Activated CD8-positive, alpha-beta memory T cell treated with anti-CD3 and anti-CD28 coated beads, Interleukin-2, amount 50 U/mL, for 1 hour (primary cell): ENCODE data around the gene HOXC12.

ENCODE experiments used
- DNase-seq: peaks from one replicate; pipeline ENCODE4 v3.0.0-alpha.2; 2020; ENCODE audit errors: extremely low read depth

Gene HOXC12

GRCh38 chr12:53956251-53956887 lies 1.7 kb downstream of the HOXC12 start:
- DNase-seq: no peak

GRCh38 chr12:53956914-53957536 lies 2.3 kb downstream of the HOXC12 start:
- DNase-seq: no peak

- DNase-seq: no peak
Measured at GRCh38 chr12:53958128-53958527, 3.4 kb downstream of the HOXC12 start.

GRCh38 chr12:53959314-53959713 lies 4.6 kb downstream of the HOXC12 start:
- no peak for DNase-seq

- DNase-seq: no peak
Measured at GRCh38 chr12:53960187-53961024, 5.7 kb downstream of the HOXC12 start.

- DNase-seq: no peak
Measured at GRCh38 chr12:53961025-53961761, 6.5 kb downstream of the HOXC12 start.

- DNase-seq: no peak
Measured at GRCh38 chr12:53963005-53963404, 8.3 kb downstream of the HOXC12 start.

DNA sequence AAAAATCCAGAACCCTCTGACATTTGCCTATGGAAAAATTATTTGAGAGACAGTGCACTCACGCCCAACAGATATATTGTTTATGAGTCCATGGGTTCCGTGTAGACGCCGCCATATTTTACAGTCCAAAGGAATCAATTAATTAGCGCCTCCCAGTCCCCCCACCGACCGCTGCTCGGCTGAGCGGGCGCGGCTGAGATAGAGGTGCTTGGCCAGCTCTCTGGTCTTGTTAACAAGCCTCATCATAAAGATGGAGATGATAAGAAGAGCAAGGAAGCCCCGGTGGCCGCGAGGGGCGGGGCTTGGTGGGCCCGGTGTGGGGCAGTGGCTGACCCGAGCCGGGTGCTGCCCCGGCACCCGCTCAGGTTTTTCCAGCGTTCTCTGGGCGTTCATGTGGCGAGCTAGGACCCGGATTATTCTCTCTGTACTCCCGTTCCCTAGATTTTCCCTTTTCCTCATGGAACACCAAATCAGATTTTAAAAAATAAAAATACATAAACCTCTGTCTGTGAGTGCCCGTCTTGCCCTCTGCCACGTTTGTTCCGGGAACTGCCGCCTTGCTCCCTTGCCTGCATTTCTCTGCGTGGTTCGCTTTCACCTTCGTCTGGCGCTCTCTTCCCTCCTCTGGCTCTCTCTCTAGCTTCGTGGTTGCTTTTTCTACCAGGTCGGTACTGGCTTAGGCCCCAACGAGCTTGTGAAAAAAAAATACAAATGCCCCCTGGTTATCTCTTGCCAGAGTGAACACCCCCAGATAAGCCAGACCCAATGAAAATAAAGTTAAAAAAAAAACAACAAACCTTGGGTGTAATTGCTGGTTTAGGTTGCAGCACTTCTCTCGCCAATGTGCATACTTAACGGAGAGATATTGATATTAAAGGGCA lies 9.0 kb downstream of the HOXC12 start:
- no peak for DNase-seq

- no peak for DNase-seq
Measured at GRCh38 chr12:53964315-53964713, 9.6 kb downstream of the HOXC12 start.

DNA sequence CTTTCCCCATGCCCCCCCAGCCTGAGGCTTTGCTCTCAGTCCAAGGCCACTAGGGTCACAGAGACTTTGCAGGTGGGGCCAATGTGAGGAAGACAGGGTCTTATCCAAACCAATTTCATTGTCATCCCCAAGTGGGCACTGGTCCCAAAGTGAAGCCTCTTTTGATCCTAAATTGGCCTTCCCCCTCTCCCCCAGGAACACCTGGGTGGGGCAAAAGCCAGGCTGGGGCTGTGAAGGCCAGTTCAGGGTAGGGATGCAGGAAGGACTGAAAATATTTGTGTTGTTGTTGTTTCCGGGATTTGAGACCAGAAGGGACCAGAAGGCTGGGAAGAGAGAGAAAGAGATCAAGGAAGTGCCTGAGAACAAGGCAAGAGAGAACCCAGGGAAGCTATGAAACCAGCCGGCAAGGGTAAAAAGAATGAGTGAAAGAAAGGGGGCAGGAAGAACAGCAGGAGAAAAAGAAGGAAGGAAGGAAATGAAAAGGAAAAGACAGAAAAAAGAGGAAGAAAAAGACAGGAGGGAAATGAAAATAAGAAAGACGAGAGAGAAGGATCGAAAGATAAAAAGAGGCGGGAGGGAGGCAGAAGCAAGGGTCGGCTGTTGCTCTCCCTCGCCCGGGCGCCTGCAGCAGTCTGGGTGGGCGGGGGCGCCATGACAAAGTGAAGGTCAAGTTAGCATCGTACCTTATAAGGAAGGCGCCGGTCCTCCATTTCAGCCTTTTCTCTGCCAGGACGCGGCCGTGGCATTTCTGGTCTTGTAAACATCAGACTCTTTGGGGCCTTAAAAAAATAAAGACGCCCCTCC lies 10.8 kb downstream of the HOXC12 start:
- no peak for DNase-seq

GRCh38 chr12:53966085-53966384 lies 11.3 kb downstream of the HOXC12 start:
- DNase-seq: no peak

- no peak for DNase-seq
Measured at GRCh38 chr12:53966385-53967133, 11.9 kb downstream of the HOXC12 start.

DNA sequence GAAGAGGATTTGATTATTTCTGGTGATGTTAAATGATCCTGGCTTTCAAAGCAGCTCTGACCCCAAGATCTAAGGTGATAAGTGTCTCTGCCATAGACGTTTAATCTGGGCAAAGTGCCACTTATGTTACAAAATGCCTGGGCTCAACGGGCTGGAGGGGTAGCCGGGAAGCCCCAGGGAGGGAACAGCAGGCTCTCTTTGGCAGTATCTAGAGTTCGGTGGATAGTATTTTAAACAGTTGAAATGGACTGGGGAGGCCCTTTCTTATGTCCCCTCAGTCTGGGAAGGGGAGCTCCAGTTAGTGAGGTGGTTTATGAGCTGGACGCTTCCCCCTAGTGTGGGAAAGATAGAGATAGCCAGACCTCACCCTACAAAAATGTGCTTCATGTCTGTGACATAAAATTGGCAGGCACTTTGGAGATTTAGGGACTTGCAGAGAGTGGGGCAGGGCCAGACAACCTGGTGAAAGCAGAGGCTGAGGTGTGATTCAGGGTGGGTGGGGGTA lies 12.8 kb downstream of the HOXC12 start:
- no peak for DNase-seq

GRCh38 chr12:53968214-53969127 lies 13.8 kb downstream of the HOXC12 start:
- no peak for DNase-seq

DNA sequence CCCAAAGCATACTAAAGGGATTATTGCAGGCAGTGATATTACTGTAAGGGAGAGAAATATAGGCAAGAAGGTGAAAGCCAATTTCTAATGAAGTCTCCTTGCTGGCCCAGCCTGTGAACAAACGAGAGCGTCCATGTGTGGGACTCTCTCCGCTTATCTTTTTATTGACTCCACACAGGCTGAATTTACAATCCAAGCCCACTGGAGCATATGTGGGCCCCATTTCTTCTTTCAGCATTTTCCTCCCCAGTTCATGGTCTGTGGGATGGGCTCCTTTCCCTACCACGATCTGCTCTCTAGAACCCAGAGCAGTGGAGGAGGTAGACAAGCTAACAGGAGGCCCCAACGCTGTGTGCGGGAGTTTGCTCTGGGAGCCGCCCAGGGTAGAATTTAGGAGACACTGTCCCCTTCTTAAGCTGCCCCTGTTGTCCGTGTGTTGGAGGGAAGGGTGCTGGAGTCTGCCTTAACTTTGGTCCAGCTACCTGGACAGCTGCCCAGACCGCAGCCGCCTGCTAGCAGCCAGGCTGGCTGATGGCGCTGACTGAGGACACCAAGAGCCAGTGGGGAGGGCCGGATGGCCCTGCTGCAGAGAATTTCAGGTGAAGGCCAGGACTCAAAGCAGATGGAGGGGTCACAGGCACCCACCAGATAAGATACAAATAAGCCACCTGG lies 15.0 kb downstream of the HOXC12 start:
- no peak for DNase-seq

- no peak for DNase-seq
Measured at GRCh38 chr12:53970451-53970850, 15.7 kb downstream of the HOXC12 start.

DNA sequence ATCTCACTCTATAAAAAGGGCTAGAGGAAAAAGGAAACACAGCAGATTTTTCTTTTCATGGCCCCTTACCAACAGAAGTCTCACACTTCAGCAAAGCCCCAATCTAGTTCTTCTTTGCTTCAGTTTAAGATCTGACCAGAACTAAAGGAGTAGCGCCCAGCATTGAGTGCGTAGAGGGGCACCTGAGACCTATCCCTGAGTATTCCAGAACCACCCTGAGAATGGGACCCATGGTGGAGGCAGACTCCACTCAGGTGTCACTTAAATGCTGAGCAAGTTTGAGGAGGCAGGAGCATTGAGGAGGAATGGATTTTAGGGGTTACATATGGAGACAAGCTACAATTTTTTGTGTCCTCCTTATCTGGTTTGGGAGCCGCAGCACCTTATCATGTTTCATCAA lies 16.4 kb downstream of the HOXC12 start:
- no peak for DNase-seq

DNA sequence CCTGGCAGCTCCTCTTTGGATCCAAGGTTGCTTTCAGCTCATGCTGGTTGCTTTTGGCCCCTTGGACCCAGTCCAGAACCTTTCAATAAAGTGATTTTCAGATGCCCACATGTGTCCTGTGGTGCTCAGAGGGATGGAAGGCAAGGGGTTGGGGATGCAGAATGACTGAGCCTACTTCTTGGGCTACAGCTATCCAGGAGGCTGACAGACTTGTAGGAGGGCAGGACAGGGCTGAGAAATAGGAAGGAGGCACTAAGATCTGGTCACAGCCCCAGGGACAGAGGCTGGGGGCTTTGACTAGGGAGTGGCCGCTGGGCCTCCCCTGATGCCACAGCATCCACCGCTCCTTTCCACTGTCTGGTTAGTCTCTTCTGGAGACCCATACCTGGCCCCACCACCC lies 17.0 kb downstream of the HOXC12 start:
- DNase-seq: no peak
